Measurements from ENCODE around the gene ACAP3.

DNA sequence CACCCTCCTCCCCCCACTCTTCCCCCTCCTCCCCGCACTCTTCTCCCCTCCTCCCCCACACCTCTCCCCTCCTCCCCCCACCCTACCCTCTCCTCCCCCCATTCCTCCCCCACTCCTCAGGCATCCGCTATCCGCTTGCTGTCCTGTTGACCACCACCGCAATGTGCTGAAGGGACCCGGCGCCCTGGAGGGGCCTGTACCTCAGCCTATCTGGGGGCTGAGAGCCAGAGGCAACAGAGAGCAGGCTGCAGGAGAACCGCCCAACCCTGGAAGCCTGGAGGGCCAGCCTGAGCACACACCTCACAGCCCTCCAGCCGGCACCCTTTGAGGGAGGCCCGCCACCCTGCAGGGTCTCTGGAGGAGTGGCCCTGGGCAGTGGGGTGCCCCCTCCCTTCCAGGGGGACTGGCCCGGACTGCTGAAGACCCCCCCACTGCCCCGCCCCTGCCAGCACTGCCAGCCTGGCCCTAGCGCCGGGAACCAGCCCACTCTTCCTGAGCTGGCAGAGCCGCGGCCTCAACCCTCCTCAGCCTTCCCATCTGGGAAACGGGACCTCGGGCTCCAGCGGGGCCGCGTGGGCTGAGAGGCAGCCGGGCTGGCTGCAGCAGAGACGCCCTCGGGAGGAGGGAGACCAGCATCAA is 62.4 kb downstream of the ACAP3 start:
- TF ChIP-seq, protein P1, sequence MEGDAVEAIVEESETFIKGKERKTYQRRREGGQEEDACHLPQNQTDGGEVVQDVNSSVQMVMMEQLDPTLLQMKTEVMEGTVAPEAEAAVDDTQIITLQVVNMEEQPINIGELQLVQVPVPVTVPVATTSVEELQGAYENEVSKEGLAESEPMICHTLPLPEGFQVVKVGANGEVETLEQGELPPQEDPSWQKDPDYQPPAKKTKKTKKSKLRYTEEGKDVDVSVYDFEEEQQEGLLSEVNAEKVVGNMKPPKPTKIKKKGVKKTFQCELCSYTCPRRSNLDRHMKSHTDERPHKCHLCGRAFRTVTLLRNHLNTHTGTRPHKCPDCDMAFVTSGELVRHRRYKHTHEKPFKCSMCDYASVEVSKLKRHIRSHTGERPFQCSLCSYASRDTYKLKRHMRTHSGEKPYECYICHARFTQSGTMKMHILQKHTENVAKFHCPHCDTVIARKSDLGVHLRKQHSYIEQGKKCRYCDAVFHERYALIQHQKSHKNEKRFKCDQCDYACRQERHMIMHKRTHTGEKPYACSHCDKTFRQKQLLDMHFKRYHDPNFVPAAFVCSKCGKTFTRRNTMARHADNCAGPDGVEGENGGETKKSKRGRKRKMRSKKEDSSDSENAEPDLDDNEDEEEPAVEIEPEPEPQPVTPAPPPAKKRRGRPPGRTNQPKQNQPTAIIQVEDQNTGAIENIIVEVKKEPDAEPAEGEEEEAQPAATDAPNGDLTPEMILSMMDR (IDR thresholded peaks at IDR 0.05): no peak
- no peak for TF ChIP-seq TCF7L2 (IDR thresholded peaks at IDR 0.05; ENCODE audit: low read depth, low read length)
- TF ChIP-seq POLR2AphosphoS5 (IDR thresholded peaks at IDR 0.05; ENCODE audit: low read depth, low read length): no peak

Data from Panc1 (cell line).